ENCODE data around the gene UBASH3A.

DNA sequence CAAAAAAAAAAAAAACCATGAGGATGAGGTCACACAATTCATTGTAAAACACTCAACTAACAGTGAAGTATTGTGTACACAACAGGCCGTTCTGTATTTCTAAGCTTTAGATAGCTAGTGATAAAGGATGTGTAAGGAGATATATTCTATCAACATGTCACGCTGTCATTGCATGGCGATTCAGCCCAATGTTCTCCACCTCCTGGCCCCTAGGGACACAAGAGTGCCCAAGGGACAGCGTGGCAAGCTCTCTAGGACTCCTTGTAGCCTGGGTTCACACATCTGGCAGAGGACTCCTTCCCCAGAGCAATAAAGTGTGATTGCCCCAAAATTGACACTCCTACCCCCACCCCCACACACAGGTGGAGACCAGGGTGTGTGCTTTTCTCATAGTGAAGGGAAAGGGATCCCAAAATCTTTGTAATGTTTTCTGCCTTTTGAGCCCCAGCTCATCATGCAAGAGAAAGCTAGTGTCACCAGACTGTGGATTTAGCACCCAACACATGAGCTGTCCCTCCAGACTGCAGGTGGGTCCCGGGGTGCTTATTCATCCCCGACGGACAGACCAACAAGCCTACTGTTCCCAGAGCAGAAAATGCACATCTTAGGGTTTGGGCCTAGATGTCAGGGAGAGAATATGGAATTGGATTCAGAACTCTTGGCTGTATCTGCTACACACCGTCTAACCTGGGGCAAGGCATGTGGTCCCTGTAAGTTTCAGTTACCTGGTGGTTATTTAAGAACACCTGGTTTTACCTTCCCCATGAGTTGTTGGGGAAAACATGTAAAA is 19.4 kb upstream of the UBASH3A start:
- TF ChIP-seq CTCF (IDR thresholded peaks at IDR 0.05) (no peak), POLR2A (IDR thresholded peaks at IDR 0.05) (no peak), EP300 (IDR thresholded peaks at IDR 0.05) (no peak)
